ENCODE measurements around the gene ACER3. TPM values are rescaled to one million over a fixed set of nuclear protein-coding genes. Genes with fewer than 3 reads are reported as not detected.
"Not testable (repeated sequence)": the region's sequence is repeated elsewhere in the genome, so short reads cannot be mapped to it uniquely, and the experiment has no call there.

Gene ACER3
- total and polyA plus RNA-seq, 2 experiments from 2014 or later, result 17.1 to 18.3 TPM

GRCh38 chr11:76854709-76855108, 6.0 kb upstream of the ACER3 start:
- TF ChIP-seq CTCF (IDR thresholded peaks at IDR 0.05; ENCODE audit: poor library complexity), result no peak
- no peak for TF ChIP-seq EZH2 (IDR thresholded peaks at IDR 0.05; ENCODE audit: borderline replicate concordance)
- TF ChIP-seq EZH2phosphoT487 (IDR thresholded peaks at IDR 0.05; ENCODE audit: low read depth, severe bottlenecking, unreplicated experiment), result no peak
- no peaks in the 10 kb centered on the region for H3K36me3 ChIP-seq (replicated peaks; ENCODE audit: insufficient read depth, low read depth)
- no peak overlapping the region for H2AFZ ChIP-seq
- WGBS (ENCODE audit: low lambda C conversion rate, missing lambda C conversion rate), result 87% methylated on average over 1 of the region's 1 CpG
- H3K4me1 ChIP-seq (ENCODE audit: insufficient read depth), result no peaks in the 10 kb centered on the region
- no peak overlapping the region for H3K4me3 ChIP-seq
- no peaks in the 10 kb centered on the region for H3K79me2 ChIP-seq
- H3K9me2 ChIP-seq (replicated peaks; ENCODE audit: insufficient read depth), result no peaks in the 10 kb centered on the region
- H3K9me3 ChIP-seq (ENCODE audit: low read depth), result no peaks in the 10 kb centered on the region
- no peak for DNase-seq (ENCODE audit: low spot score)
- H4K20me1 ChIP-seq (ENCODE audit: insufficient read depth, poor library complexity, severe bottlenecking), result no peaks in the 10 kb centered on the region
- no peak overlapping the region for H3K27ac ChIP-seq
- no peaks in the 10 kb centered on the region for H3K27me3 ChIP-seq
- no peak overlapping the region for H3K4me2 ChIP-seq

- not testable (repeated sequence) for H3K4me2 ChIP-seq; H3K27me3 ChIP-seq; DNase-seq (ENCODE audit: low spot score); H3K4me3 ChIP-seq; H3K79me2 ChIP-seq; H3K9me3 ChIP-seq (ENCODE audit: low read depth); H2AFZ ChIP-seq; H4K20me1 ChIP-seq (ENCODE audit: insufficient read depth, poor library complexity, severe bottlenecking); H3K9me2 ChIP-seq (replicated peaks; ENCODE audit: insufficient read depth); H3K27ac ChIP-seq; H3K36me3 ChIP-seq (replicated peaks; ENCODE audit: insufficient read depth, low read depth); H3K4me1 ChIP-seq (ENCODE audit: insufficient read depth)
- 92% methylated on average over 5 of the region's 5 CpGs for WGBS (ENCODE audit: low lambda C conversion rate, missing lambda C conversion rate)
These were observed 5.0 kb upstream of the ACER3 start for GRCh38 chr11:76855670-76856069.

GRCh38 chr11:76856106-76856505, 4.6 kb upstream of the ACER3 start:
- Histone ChIP-seq H3K27ac (no peak overlapping the region), H3K9me3 (ENCODE audit: low read depth) (no peaks in the 10 kb centered on the region), H3K27me3 (no peaks in the 10 kb centered on the region), H3K4me1 (ENCODE audit: insufficient read depth) (no peaks in the 10 kb centered on the region), H2AFZ (no peak overlapping the region), H3K9me2 (replicated peaks; ENCODE audit: insufficient read depth) (no peaks in the 10 kb centered on the region), H3K36me3 (replicated peaks; ENCODE audit: insufficient read depth, low read depth) (no peaks in the 10 kb centered on the region), H3K4me2 (no peak overlapping the region), H3K4me3 (no peak overlapping the region), H4K20me1 (ENCODE audit: insufficient read depth, poor library complexity, severe bottlenecking) (no peaks in the 10 kb centered on the region), H3K79me2 (no peaks in the 10 kb centered on the region)
- DNase-seq (ENCODE audit: low spot score), result no peak
- no peak for TF ChIP-seq EZH2 (IDR thresholded peaks at IDR 0.05; ENCODE audit: borderline replicate concordance)
- no peak for TF ChIP-seq CTCF (IDR thresholded peaks at IDR 0.05; ENCODE audit: poor library complexity)
- TF ChIP-seq EZH2phosphoT487 (IDR thresholded peaks at IDR 0.05; ENCODE audit: low read depth, severe bottlenecking, unreplicated experiment), result no peak

- H3K9me2 ChIP-seq (replicated peaks; ENCODE audit: insufficient read depth), result no peaks in the 10 kb centered on the region
- peaks cover 2% of the 10 kb centered on the region for H3K4me1 ChIP-seq (ENCODE audit: insufficient read depth)
- H4K20me1 ChIP-seq (ENCODE audit: insufficient read depth, poor library complexity, severe bottlenecking), result no peaks in the 10 kb centered on the region
- no peak overlapping the region for H3K4me2 ChIP-seq
- no peak for TF ChIP-seq CTCF (IDR thresholded peaks at IDR 0.05; ENCODE audit: poor library complexity)
- TF ChIP-seq EZH2phosphoT487 (IDR thresholded peaks at IDR 0.05; ENCODE audit: low read depth, severe bottlenecking, unreplicated experiment), result no peak
- no peak for TF ChIP-seq EZH2 (IDR thresholded peaks at IDR 0.05; ENCODE audit: borderline replicate concordance)
- DNase-seq (ENCODE audit: low spot score), result no peak
- peaks cover 3% of the 10 kb centered on the region for H3K79me2 ChIP-seq
- no peak overlapping the region for H3K4me3 ChIP-seq
- no peaks in the 10 kb centered on the region for H3K27me3 ChIP-seq
- H2AFZ ChIP-seq, result no peak overlapping the region
- H3K27ac ChIP-seq, result no peak overlapping the region
- WGBS (ENCODE audit: low lambda C conversion rate, missing lambda C conversion rate), result 94% methylated on average over 2 of the region's 2 CpGs
- no peaks in the 10 kb centered on the region for H3K36me3 ChIP-seq (replicated peaks; ENCODE audit: insufficient read depth, low read depth)
- no peaks in the 10 kb centered on the region for H3K9me3 ChIP-seq (ENCODE audit: low read depth)
These were observed 4.1 kb upstream of the ACER3 start for GRCh38 chr11:76856571-76856970.

All from hepatocyte (in vitro differentiated cells).